ENCODE results near the gene GALNT1. TPM values are rescaled to one million over a fixed set of nuclear protein-coding genes. Genes with fewer than 3 reads are reported as not detected.

Gene GALNT1
- total RNA-seq, 1 experiment from 2014 or later = 80.1 TPM

DNA sequence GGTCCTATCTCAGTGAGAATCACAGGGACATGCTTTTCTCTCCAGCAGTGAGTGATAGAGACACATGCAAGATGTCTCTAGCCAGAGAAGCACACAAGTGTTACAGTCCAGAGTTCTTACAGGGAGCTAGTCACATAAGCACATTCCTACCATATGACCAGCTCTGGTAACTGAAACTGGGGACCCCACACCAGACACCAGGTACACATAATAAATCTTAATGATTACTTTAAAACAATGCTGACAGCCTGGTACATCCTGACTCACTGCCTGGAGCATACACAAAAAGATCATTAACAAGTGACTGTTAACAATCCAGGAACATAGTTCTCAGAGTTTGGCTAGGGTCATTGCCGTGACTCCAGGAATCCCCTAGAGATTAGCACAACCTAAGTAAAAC is 53.6 kb downstream of the GALNT1 start:
- DNase-seq (ENCODE audit: low spot score) (no peak), ATAC-seq (no peak)
- H3K4me1 Mint-ChIP-seq = no peaks in the 10 kb centered on the region
- no peaks in the 10 kb centered on the region for H3K27me3 Mint-ChIP-seq (ENCODE audit: low read depth)
- no peak overlapping the region for H3K4me3 Mint-ChIP-seq
- ChIA-PET CTCF (no interaction called here), POLR2A (no interaction called here)
- H3K36me3 Mint-ChIP-seq = peaks cover 27% of the 10 kb centered on the region
- H3K9me3 Mint-ChIP-seq = peaks cover 32% of the 10 kb centered on the region
- H3K27ac Mint-ChIP-seq = no peak overlapping the region
- TF ChIP-seq, protein P1, sequence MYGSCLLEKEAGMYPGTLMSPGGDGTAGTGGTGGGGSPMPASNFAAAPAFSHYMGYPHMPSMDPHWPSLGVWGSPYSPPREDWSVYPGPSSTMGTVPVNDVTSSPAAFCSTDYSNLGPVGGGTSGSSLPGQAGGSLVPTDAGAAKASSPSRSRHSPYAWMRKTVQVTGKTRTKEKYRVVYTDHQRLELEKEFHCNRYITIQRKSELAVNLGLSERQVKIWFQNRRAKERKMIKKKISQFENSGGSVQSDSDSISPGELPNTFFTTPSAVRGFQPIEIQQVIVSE (CRISPR knock-in tag; IDR thresholded peaks at IDR 0.05; ENCODE audit: borderline replicate concordance) = no peak
- TF ChIP-seq ATF1 (CRISPR knock-in tag; IDR thresholded peaks at IDR 0.05) (no peak), RORB (CRISPR knock-in tag; IDR thresholded peaks at IDR 0.05) (no peak), NFATC4 (CRISPR knock-in tag; IDR thresholded peaks at IDR 0.05) (no peak), ZNF396 (CRISPR knock-in tag; IDR thresholded peaks at IDR 0.05; ENCODE audit: borderline replicate concordance) (no peak), ZNF138 (CRISPR knock-in tag; conservative IDR thresholded peaks at IDR 0.05) (no peak), MXD4 (CRISPR knock-in tag; IDR thresholded peaks at IDR 0.05; ENCODE audit: borderline replicate concordance) (no peak)
- TF ChIP-seq, protein P2, sequence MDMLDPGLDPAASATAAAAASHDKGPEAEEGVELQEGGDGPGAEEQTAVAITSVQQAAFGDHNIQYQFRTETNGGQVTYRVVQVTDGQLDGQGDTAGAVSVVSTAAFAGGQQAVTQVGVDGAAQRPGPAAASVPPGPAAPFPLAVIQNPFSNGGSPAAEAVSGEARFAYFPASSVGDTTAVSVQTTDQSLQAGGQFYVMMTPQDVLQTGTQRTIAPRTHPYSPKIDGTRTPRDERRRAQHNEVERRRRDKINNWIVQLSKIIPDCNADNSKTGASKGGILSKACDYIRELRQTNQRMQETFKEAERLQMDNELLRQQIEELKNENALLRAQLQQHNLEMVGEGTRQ (CRISPR knock-in tag; IDR thresholded peaks at IDR 0.05) = no peak
- TF ChIP-seq, protein P3, sequence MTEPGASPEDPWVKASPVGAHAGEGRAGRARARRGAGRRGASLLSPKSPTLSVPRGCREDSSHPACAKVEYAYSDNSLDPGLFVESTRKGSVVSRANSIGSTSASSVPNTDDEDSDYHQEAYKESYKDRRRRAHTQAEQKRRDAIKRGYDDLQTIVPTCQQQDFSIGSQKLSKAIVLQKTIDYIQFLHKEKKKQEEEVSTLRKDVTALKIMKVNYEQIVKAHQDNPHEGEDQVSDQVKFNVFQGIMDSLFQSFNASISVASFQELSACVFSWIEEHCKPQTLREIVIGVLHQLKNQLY (CRISPR knock-in tag; IDR thresholded peaks at IDR 0.05) = no peak
- TF ChIP-seq, protein P4, sequence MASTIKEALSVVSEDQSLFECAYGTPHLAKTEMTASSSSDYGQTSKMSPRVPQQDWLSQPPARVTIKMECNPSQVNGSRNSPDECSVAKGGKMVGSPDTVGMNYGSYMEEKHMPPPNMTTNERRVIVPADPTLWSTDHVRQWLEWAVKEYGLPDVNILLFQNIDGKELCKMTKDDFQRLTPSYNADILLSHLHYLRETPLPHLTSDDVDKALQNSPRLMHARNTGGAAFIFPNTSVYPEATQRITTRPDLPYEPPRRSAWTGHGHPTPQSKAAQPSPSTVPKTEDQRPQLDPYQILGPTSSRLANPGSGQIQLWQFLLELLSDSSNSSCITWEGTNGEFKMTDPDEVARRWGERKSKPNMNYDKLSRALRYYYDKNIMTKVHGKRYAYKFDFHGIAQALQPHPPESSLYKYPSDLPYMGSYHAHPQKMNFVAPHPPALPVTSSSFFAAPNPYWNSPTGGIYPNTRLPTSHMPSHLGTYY (CRISPR knock-in tag; IDR thresholded peaks at IDR 0.05) = no peak
- TF ChIP-seq, protein P5, sequence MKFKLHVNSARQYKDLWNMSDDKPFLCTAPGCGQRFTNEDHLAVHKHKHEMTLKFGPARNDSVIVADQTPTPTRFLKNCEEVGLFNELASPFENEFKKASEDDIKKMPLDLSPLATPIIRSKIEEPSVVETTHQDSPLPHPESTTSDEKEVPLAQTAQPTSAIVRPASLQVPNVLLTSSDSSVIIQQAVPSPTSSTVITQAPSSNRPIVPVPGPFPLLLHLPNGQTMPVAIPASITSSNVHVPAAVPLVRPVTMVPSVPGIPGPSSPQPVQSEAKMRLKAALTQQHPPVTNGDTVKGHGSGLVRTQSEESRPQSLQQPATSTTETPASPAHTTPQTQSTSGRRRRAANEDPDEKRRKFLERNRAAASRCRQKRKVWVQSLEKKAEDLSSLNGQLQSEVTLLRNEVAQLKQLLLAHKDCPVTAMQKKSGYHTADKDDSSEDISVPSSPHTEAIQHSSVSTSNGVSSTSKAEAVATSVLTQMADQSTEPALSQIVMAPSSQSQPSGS (CRISPR knock-in tag; IDR thresholded peaks at IDR 0.05; ENCODE audit: borderline replicate concordance, low read depth) = no peak
- TF ChIP-seq, protein P6, sequence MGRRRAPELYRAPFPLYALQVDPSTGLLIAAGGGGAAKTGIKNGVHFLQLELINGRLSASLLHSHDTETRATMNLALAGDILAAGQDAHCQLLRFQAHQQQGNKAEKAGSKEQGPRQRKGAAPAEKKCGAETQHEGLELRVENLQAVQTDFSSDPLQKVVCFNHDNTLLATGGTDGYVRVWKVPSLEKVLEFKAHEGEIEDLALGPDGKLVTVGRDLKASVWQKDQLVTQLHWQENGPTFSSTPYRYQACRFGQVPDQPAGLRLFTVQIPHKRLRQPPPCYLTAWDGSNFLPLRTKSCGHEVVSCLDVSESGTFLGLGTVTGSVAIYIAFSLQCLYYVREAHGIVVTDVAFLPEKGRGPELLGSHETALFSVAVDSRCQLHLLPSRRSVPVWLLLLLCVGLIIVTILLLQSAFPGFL (CRISPR knock-in tag; IDR thresholded peaks at IDR 0.05; ENCODE audit: borderline replicate concordance) = no peak
- TF ChIP-seq, protein P7, sequence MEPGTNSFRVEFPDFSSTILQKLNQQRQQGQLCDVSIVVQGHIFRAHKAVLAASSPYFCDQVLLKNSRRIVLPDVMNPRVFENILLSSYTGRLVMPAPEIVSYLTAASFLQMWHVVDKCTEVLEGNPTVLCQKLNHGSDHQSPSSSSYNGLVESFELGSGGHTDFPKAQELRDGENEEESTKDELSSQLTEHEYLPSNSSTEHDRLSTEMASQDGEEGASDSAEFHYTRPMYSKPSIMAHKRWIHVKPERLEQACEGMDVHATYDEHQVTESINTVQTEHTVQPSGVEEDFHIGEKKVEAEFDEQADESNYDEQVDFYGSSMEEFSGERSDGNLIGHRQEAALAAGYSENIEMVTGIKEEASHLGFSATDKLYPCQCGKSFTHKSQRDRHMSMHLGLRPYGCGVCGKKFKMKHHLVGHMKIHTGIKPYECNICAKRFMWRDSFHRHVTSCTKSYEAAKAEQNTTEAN (CRISPR knock-in tag; IDR thresholded peaks at IDR 0.05) = no peak
- TF ChIP-seq, protein P8, sequence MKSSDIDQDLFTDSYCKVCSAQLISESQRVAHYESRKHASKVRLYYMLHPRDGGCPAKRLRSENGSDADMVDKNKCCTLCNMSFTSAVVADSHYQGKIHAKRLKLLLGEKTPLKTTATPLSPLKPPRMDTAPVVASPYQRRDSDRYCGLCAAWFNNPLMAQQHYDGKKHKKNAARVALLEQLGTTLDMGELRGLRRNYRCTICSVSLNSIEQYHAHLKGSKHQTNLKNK (CRISPR knock-in tag; IDR thresholded peaks at IDR 0.05) = no peak

DNA sequence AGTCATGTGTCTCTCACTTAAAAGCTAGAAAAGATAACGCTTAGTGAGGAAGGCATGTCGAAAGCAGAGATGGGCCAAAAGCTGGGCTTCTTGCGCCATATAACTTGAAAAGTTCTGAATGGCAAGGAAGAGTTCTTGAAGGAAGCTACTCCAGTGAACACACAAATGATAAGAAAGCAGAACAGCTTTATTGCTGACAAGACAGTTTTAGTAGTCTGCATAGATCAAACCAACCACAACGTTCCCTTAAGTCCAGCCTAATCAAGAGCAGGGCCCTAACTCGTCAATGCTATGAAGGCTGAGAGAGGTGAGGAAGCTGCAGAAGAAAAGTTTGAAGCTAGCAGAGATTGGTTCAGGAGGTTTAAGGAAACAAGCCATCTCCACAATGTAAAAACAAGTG is 55.7 kb downstream of the GALNT1 start:
- H3K9me3 Mint-ChIP-seq = peaks cover 29% of the 10 kb centered on the region
- peaks cover 24% of the 10 kb centered on the region for H3K36me3 Mint-ChIP-seq
- CTCF ChIA-PET = no interaction called here
- H3K4me3 Mint-ChIP-seq = no peak overlapping the region
- H3K27ac Mint-ChIP-seq = no peak overlapping the region
- POLR2A ChIA-PET = no interaction called here
- ATAC-seq (no peak), DNase-seq (ENCODE audit: low spot score) (no peak)
- 0 out of 2 replicates have a peak, but pooled peaks cover 1% of the 10 kb centered on the region for H3K4me1 Mint-ChIP-seq
- H3K27me3 Mint-ChIP-seq (ENCODE audit: low read depth) = no peaks in the 10 kb centered on the region
- TF ChIP-seq, protein P5 (CRISPR knock-in tag; IDR thresholded peaks at IDR 0.05; ENCODE audit: borderline replicate concordance, low read depth) = no peak
- no peak for TF ChIP-seq GTF2I (CRISPR knock-in tag; conservative IDR thresholded peaks at IDR 0.05)
- no peak for TF ChIP-seq ZNF317 (CRISPR knock-in tag; IDR thresholded peaks at IDR 0.05; ENCODE audit: borderline replicate concordance, low read depth)
- TF ChIP-seq, protein P7 (CRISPR knock-in tag; IDR thresholded peaks at IDR 0.05) = no peak
- TF ChIP-seq GRHL2 (CRISPR knock-in tag; IDR thresholded peaks at IDR 0.05; ENCODE audit: insufficient replicate concordance, severe bottlenecking) = no peak
- TF ChIP-seq EMX1 (CRISPR knock-in tag; IDR thresholded peaks at IDR 0.05) = no peak
- TF ChIP-seq, protein P9, sequence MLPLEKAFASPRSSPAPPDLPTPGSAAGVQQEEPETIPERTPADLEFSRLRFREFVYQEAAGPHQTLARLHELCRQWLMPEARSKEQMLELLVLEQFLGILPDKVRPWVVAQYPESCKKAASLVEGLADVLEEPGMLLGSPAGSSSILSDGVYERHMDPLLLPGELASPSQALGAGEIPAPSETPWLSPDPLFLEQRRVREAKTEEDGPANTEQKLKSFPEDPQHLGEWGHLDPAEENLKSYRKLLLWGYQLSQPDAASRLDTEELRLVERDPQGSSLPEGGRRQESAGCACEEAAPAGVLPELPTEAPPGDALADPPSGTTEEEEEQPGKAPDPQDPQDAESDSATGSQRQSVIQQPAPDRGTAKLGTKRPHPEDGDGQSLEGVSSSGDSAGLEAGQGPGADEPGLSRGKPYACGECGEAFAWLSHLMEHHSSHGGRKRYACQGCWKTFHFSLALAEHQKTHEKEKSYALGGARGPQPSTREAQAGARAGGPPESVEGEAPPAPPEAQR (CRISPR knock-in tag; IDR thresholded peaks at IDR 0.05) = no peak
- TF ChIP-seq, protein P10, sequence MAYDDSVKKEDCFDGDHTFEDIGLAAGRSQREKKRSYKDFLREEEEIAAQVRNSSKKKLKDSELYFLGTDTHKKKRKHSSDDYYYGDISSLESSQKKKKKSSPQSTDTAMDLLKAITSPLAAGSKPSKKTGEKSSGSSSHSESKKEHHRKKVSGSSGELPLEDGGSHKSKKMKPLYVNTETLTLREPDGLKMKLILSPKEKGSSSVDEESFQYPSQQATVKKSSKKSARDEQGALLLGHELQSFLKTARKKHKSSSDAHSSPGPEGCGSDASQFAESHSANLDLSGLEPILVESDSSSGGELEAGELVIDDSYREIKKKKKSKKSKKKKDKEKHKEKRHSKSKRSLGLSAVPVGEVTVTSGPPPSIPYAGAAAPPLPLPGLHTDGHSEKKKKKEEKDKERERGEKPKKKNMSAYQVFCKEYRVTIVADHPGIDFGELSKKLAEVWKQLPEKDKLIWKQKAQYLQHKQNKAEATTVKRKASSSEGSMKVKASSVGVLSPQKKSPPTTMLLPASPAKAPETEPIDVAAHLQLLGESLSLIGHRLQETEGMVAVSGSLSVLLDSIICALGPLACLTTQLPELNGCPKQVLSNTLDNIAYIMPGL (CRISPR knock-in tag; IDR thresholded peaks at IDR 0.05) = no peak

Data from WTC11 (cell line).